Neural crest cell (in vitro differentiated cells): Measurements from ENCODE around the gene ZMIZ1. TPM values are rescaled to one million over a fixed set of nuclear protein-coding genes. Genes with fewer than 3 reads are reported as not detected.

Experiments used
- DNase-seq: peaks from one replicate; pipeline ENCODE4 v3.0.0; 2021; ENCODE audit warnings: low read depth, mixed read lengths, low spot score
- H3K27ac Mint-ChIP-seq: one replicate; pipeline ENCODE4 v1.8.0; 2021; ENCODE audit warnings: mild to moderate bottlenecking, mixed read lengths; ENCODE audit not compliant: unreplicated experiment
- H3K27me3 Mint-ChIP-seq: 2 replicates; pipeline ENCODE4 v1.8.0; 2021; ENCODE audit warnings: low read depth, mild to moderate bottlenecking, mixed read lengths
- H3K36me3 Mint-ChIP-seq: 2 replicates; pipeline ENCODE4 v1.8.0; 2021; ENCODE audit warnings: low read depth, mild to moderate bottlenecking, mixed read lengths
- H3K4me1 Mint-ChIP-seq: 2 replicates; pipeline ENCODE4 v1.8.0; 2021; ENCODE audit warnings: mixed read lengths
- H3K4me3 Mint-ChIP-seq: one replicate; pipeline ENCODE4 v1.8.0; 2021; ENCODE audit warnings: mild to moderate bottlenecking, mixed read lengths
- H3K9me3 Mint-ChIP-seq: 2 replicates; pipeline ENCODE4 v1.8.0; 2021; ENCODE audit warnings: mixed read lengths
- total RNA-seq: library from RNA; stranded (reverse); gene quantifications from 2 replicates; pipeline ENCODE4 v1.2.1, GENCODE V29; 2021
- TF ChIP-seq, protein P1 (sequence below): fragments of 200-600 bp; sonication (generic); conservative IDR thresholded peaks from 2 replicates; pipeline ENCODE4 v1.5.0; 2021; ENCODE audit warnings: antibody characterized with exemption, mild to moderate bottlenecking

ZMIZ1 gene
- total RNA-seq, 1 donor from 2014 or later, result 92.0 TPM

DNA sequence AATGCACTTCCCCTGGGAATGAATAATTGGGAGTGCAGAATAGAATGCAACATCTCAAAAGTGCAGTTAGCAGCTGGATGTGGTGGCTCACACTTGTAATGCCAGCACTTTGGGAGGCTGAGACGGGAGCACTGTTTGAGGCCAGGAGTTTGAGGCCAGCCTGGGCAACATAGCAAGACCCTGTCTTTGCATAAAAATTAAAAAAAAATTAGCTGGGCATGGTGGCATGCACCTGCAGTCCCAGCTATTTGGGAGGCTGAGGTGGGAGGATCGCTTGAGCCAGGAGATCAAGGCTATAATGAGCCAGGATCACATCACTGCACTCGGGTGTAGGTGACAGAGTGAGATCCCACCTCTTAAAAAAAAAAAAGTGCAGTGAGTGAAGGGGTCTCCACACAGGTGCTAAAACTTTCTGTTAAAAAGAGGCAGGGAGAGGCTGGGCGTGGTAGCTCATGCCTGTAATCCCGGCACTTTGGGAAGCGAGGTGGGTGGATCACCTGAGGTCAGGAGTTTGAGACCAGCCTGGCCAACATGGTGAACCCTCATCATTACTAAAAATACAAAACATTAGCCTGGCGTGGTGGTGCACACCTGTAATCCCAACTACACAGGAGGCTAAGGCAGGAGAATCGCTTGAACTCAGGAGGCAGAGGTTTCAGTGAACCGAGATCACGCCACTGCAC, 13.5 kb upstream of the ZMIZ1 start:
- Mint-ChIP-seq H3K4me1 (peaks cover 37% of the 10 kb centered on the region), H3K27me3 (no peaks in the 10 kb centered on the region), H3K4me3 (no peak overlapping the region), H3K36me3 (no peaks in the 10 kb centered on the region), H3K9me3 (no peaks in the 10 kb centered on the region), H3K27ac (no peak overlapping the region)
- DNase-seq, result no peak
- TF ChIP-seq, protein P1, sequence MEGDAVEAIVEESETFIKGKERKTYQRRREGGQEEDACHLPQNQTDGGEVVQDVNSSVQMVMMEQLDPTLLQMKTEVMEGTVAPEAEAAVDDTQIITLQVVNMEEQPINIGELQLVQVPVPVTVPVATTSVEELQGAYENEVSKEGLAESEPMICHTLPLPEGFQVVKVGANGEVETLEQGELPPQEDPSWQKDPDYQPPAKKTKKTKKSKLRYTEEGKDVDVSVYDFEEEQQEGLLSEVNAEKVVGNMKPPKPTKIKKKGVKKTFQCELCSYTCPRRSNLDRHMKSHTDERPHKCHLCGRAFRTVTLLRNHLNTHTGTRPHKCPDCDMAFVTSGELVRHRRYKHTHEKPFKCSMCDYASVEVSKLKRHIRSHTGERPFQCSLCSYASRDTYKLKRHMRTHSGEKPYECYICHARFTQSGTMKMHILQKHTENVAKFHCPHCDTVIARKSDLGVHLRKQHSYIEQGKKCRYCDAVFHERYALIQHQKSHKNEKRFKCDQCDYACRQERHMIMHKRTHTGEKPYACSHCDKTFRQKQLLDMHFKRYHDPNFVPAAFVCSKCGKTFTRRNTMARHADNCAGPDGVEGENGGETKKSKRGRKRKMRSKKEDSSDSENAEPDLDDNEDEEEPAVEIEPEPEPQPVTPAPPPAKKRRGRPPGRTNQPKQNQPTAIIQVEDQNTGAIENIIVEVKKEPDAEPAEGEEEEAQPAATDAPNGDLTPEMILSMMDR, result no peak

GRCh38 chr10:79055892-79056291, 12.9 kb upstream of the ZMIZ1 start:
- no peak overlapping the region for H3K4me3 Mint-ChIP-seq

DNA sequence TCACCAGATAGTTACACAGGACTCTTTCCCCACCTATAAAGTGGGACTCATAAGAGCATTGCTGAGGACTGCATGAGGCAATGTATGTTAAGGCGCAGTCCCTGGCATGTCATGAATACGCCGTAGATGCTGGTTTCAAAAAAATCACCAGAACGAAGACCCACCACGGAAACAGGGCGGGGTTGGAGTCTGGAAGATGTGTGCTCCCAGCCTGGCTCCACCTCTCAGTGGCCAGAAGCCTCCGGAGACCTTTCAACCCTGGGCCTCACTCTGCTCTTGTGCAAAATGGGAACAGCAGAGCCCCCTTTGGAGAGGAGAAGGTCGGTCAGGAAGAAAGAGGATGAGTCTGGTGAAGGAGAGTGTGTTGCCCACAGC, 12.4 kb upstream of the ZMIZ1 start:
- Mint-ChIP-seq H3K4me1 (peaks cover 38% of the 10 kb centered on the region), H3K27me3 (no peaks in the 10 kb centered on the region), H3K27ac (no peak overlapping the region), H3K9me3 (no peaks in the 10 kb centered on the region), H3K4me3 (no peak overlapping the region), H3K36me3 (no peaks in the 10 kb centered on the region)
- TF ChIP-seq, protein P1, result no peak
- DNase-seq, result no peak

More at GRCh38 chr10:79055892-79056291, 12.9 kb upstream of the ZMIZ1 start:
- H3K27ac Mint-ChIP-seq, result no peak overlapping the region
- DNase-seq, result no peak
- TF ChIP-seq, protein P1, result no peak
- H3K9me3 Mint-ChIP-seq, result no peaks in the 10 kb centered on the region
- H3K36me3 Mint-ChIP-seq, result no peaks in the 10 kb centered on the region
- H3K27me3 Mint-ChIP-seq, result no peaks in the 10 kb centered on the region
- H3K4me1 Mint-ChIP-seq, result peaks cover 37% of the 10 kb centered on the region

GRCh38 chr10:79056736-79057391, 11.9 kb upstream of the ZMIZ1 start:
- no peaks in the 10 kb centered on the region for H3K36me3 Mint-ChIP-seq
- TF ChIP-seq, protein P1, result no peak
- no peak overlapping the region for H3K27ac Mint-ChIP-seq
- no peaks in the 10 kb centered on the region for H3K27me3 Mint-ChIP-seq
- H3K4me1 Mint-ChIP-seq, result peaks cover 38% of the 10 kb centered on the region
- no peaks in the 10 kb centered on the region for H3K9me3 Mint-ChIP-seq
- H3K4me3 Mint-ChIP-seq, result no peak overlapping the region
- DNase-seq, result no peak

- no peak for DNase-seq
- H3K9me3 Mint-ChIP-seq, result no peaks in the 10 kb centered on the region
- H3K27ac Mint-ChIP-seq, result no peak overlapping the region
- no peaks in the 10 kb centered on the region for H3K27me3 Mint-ChIP-seq
- H3K36me3 Mint-ChIP-seq, result no peaks in the 10 kb centered on the region
- peaks cover 35% of the 10 kb centered on the region for H3K4me1 Mint-ChIP-seq
- H3K4me3 Mint-ChIP-seq, result no peak overlapping the region
- TF ChIP-seq, protein P1, result no peak
Observed at GRCh38 chr10:79057481-79058275, 11.1 kb upstream of the ZMIZ1 start.
